ENCODE measurements around the gene ZBTB7B.

ZBTB7B gene

DNA sequence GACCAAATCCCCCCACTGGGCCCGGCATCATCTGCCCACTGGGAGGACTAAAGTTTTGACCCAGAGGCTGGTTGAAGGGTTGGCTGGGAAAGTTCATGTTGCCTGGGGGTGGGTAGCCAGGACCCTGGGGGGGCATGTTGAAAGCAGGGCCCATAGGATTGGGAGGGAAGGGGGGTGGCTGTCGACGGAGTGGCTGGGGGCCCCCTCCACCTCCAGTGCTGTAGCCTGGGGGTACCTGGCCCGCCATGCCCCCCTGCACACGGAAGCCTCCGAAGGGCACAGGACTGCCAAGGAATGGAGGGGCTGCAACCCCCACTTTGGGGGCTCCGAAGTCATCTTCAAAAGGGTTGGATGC, 43.2 kb upstream of the ZBTB7B start:
- Histone ChIP-seq H3K4me1 (ENCODE audit: control insufficient read depth, insufficient read depth, low read length) (peaks cover 59% of the 10 kb centered on the region), H3K36me3 (ENCODE audit: control insufficient read depth in 2 of 2, insufficient read depth in 2 of 2, low read length in 2 of 2) (peaks cover 17 to 18% of the 10 kb centered on the region in 2 donors), H3K4me3 (ENCODE audit: low read length in 2 of 2) (no peak overlapping the region), H3K27me3 (ENCODE audit: control insufficient read depth in 1 of 2, insufficient read depth in 2 of 2, low read length in 2 of 2) (no peaks in the 10 kb centered on the region), H3K27ac (ENCODE audit: low read length) (no peak overlapping the region), H3K9ac (ENCODE audit: low read length in 2 of 2) (no peak overlapping the region), H3K9me3 (ENCODE audit: control insufficient read depth in 2 of 2, low read length in 2 of 2) (no peaks in the 10 kb centered on the region)

DNA sequence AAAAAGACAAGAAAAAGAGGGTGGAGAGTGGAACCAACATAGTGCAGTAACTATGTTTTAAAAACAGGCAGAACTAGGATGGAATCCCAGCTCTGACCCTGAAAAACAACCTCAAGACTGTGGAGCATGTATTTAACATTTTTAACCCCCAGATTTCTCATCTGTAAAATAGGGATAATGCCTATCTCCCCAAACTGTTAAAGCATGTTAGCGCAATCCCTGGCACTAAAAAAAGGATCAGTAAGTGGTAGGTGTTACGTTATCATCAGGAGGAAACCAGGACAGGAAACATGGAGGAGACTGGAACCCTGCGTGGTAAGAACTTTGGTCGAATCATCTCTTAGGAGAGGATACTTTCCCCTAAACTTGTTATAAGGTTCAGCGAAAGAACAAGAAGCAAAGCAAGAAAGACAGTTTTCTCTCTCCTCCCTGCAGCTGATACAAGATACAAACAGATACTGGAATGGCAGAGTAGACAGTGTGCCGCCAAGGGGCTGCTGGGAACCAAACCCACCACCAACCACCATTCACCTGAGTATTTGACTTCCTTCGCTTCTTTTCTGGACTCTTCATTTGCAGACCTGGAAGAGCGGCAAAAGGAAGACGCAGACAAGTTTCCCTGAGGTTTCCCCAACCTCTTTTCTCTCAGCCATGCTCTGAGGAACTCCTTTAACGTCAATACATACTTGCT, 42.0 kb upstream of the ZBTB7B start:
- H3K9ac ChIP-seq (ENCODE audit: low read length in 2 of 2): peak overlapping the region; percentile 93 to 94
- H3K27ac ChIP-seq (ENCODE audit: low read length): peak overlapping the region; percentile 94
- peaks cover 48% of the 10 kb centered on the region for H3K4me1 ChIP-seq (ENCODE audit: control insufficient read depth, insufficient read depth, low read length)
- H3K9me3 ChIP-seq (ENCODE audit: control insufficient read depth in 2 of 2, low read length in 2 of 2): no peaks in the 10 kb centered on the region
- peaks cover 24 to 27% of the 10 kb centered on the region in 2 donors for H3K36me3 ChIP-seq (ENCODE audit: control insufficient read depth in 2 of 2, insufficient read depth in 2 of 2, low read length in 2 of 2)
- H3K4me3 ChIP-seq (ENCODE audit: low read length in 2 of 2): peak overlapping the region; percentile 31 to 85
- H3K27me3 ChIP-seq (ENCODE audit: control insufficient read depth in 1 of 2, insufficient read depth in 2 of 2, low read length in 2 of 2): no peaks in the 10 kb centered on the region

DNA sequence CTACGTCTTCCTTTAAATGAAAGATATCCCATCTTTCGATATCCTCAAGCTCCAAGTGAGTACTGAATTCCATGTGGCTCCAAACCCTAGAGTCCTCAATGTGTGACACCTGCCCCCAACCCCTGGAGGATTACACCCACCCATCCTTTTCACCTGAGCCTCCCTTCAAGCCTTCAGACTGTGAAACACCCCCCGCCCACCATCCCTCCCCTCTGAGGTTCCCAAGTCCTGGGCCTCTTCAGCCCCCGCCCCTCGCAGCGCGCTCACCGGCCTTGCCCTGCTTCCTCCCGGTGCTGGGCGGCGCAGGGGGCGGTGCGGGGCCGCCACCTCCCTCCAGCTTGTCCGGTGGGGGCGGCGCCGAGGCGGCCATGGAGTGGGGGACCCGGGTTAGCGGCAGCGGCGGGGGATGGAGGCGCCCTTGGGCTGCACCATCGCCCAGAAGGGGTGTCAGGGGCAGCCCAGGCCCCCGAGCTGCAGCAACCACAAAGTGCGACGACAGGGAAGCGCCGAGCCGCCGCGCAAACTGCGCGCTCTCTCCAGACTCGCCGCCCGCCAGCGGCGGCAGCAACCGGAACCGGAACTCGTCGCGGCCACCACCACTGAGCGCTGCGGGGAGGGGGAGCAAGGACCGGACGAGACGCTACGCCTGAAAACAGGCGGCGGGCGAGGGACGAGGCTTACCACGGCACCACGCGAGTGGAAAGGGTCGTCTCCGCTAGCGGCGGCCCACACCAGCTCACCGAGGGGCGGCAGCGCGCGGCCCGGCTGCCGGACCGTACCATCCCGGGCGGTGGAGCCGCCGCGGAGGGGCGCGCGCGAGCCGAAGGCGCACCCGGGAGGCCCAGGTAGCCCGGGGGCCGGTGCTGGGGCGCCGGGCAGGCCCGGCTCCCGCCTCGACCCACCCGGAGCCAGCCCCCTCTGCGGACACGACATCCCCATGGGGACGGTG, 41.1 kb upstream of the ZBTB7B start, which contains the start of gene PYGO2:
Gene PYGO2, minus strand, starts transcription at position 576 of the 949 bp plus-strand sequence. Its CDS starts 206 bp downstream, at position 370.
- Histone ChIP-seq H3K4me1 (ENCODE audit: control insufficient read depth, insufficient read depth, low read length) (peaks cover 41% of the 10 kb centered on the region), H3K36me3 (ENCODE audit: control insufficient read depth in 2 of 2, insufficient read depth in 2 of 2, low read length in 2 of 2) (peaks cover 33 to 35% of the 10 kb centered on the region in 2 donors), H3K27me3 (ENCODE audit: control insufficient read depth in 1 of 2, insufficient read depth in 2 of 2, low read length in 2 of 2) (no peaks in the 10 kb centered on the region), H3K9me3 (ENCODE audit: control insufficient read depth in 2 of 2, low read length in 2 of 2) (no peaks in the 10 kb centered on the region), H3K27ac (ENCODE audit: low read length) (peak within 1 kb of the TSS; percentile 94), H3K4me3 (ENCODE audit: low read length in 2 of 2) (peak within 1 kb of the TSS; percentile 31 to 85), H3K9ac (ENCODE audit: low read length in 2 of 2) (peak within 1 kb of the TSS; percentile 93 to 94)

- H3K9ac ChIP-seq (ENCODE audit: low read length in 2 of 2): peak overlapping the region; percentile 93 to 94
- peaks cover 33% of the 10 kb centered on the region for H3K4me1 ChIP-seq (ENCODE audit: control insufficient read depth, insufficient read depth, low read length)
- peak overlapping the region; percentile 31 to 85 for H3K4me3 ChIP-seq (ENCODE audit: low read length in 2 of 2)
- peaks cover 40 to 42% of the 10 kb centered on the region in 2 donors for H3K36me3 ChIP-seq (ENCODE audit: control insufficient read depth in 2 of 2, insufficient read depth in 2 of 2, low read length in 2 of 2)
- peak overlapping the region; percentile 94 for H3K27ac ChIP-seq (ENCODE audit: low read length)
- no peaks in the 10 kb centered on the region for H3K27me3 ChIP-seq (ENCODE audit: control insufficient read depth in 1 of 2, insufficient read depth in 2 of 2, low read length in 2 of 2)
- no peaks in the 10 kb centered on the region for H3K9me3 ChIP-seq (ENCODE audit: control insufficient read depth in 2 of 2, low read length in 2 of 2)
These were observed 40.3 kb upstream of the ZBTB7B start for GRCh38 chr1:154962156-154962749.

DNA sequence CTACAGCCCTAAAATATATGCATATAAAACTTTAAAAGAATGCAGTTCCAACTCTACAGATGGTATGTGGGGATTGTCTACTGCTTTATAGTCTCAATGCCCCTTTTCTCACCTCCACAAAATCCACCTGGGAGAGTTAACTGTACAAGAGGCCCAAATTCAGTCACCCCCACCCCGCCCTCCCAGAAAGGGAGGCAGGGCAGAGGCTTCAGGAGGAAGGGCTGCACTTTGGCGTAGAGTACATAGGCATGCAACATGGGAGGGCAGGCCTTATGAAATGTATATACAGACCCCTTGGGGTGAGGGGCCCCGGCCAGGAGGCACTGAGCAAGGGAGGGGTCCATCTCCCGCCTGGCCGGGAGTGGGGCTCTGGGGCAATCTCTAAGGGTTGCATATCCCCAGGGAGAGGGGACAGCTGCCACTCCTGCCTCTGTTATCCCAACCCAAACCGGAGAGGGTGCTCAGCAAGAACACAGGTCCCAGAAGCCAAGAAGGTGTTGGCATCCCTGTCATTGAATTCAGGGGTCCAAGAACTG, 39.7 kb upstream of the ZBTB7B start:
- H3K4me3 ChIP-seq (ENCODE audit: low read length in 2 of 2): peak overlapping the region; percentile 31 to 85

GRCh38 chr1:154963643-154964042, 39.0 kb upstream of the ZBTB7B start:
- H3K4me1 ChIP-seq (ENCODE audit: control insufficient read depth, insufficient read depth, low read length): peaks cover 30% of the 10 kb centered on the region
- no peak overlapping the region for H3K27ac ChIP-seq (ENCODE audit: low read length)
- no peak overlapping the region for H3K4me3 ChIP-seq (ENCODE audit: low read length in 2 of 2)

More for the DNA sequence above, 39.7 kb upstream of the ZBTB7B start:
- H3K36me3 ChIP-seq (ENCODE audit: control insufficient read depth in 2 of 2, insufficient read depth in 2 of 2, low read length in 2 of 2): peaks cover 46 to 48% of the 10 kb centered on the region in 2 donors
- peak overlapping the region; percentile 93 to 94 for H3K9ac ChIP-seq (ENCODE audit: low read length in 2 of 2)
- H3K4me1 ChIP-seq (ENCODE audit: control insufficient read depth, insufficient read depth, low read length): peaks cover 30% of the 10 kb centered on the region
- no peaks in the 10 kb centered on the region for H3K27me3 ChIP-seq (ENCODE audit: control insufficient read depth in 1 of 2, insufficient read depth in 2 of 2, low read length in 2 of 2)
- H3K27ac ChIP-seq (ENCODE audit: low read length): peak overlapping the region; percentile 94
- no peaks in the 10 kb centered on the region for H3K9me3 ChIP-seq (ENCODE audit: control insufficient read depth in 2 of 2, low read length in 2 of 2)

GRCh38 chr1:154964359-154964758, 38.2 kb upstream of the ZBTB7B start:
- Histone ChIP-seq H3K9ac (ENCODE audit: low read length in 2 of 2) (no peak overlapping the region), H3K27me3 (ENCODE audit: control insufficient read depth in 1 of 2, insufficient read depth in 2 of 2, low read length in 2 of 2) (no peaks in the 10 kb centered on the region), H3K4me3 (ENCODE audit: low read length in 2 of 2) (no peak overlapping the region), H3K36me3 (ENCODE audit: control insufficient read depth in 2 of 2, insufficient read depth in 2 of 2, low read length in 2 of 2) (peaks cover 41 to 52% of the 10 kb centered on the region in 2 donors), H3K4me1 (ENCODE audit: control insufficient read depth, insufficient read depth, low read length) (peaks cover 34% of the 10 kb centered on the region), H3K27ac (ENCODE audit: low read length) (no peak overlapping the region), H3K9me3 (ENCODE audit: control insufficient read depth in 2 of 2, low read length in 2 of 2) (no peaks in the 10 kb centered on the region)

More at GRCh38 chr1:154963643-154964042, 39.0 kb upstream of the ZBTB7B start:
- Histone ChIP-seq H3K36me3 (ENCODE audit: control insufficient read depth in 2 of 2, insufficient read depth in 2 of 2, low read length in 2 of 2) (peaks cover 44 to 51% of the 10 kb centered on the region in 2 donors), H3K9ac (ENCODE audit: low read length in 2 of 2) (peak overlapping the region in 1 of 2 donors; percentile 42), H3K9me3 (ENCODE audit: control insufficient read depth in 2 of 2, low read length in 2 of 2) (no peaks in the 10 kb centered on the region), H3K27me3 (ENCODE audit: control insufficient read depth in 1 of 2, insufficient read depth in 2 of 2, low read length in 2 of 2) (no peaks in the 10 kb centered on the region)

DNA sequence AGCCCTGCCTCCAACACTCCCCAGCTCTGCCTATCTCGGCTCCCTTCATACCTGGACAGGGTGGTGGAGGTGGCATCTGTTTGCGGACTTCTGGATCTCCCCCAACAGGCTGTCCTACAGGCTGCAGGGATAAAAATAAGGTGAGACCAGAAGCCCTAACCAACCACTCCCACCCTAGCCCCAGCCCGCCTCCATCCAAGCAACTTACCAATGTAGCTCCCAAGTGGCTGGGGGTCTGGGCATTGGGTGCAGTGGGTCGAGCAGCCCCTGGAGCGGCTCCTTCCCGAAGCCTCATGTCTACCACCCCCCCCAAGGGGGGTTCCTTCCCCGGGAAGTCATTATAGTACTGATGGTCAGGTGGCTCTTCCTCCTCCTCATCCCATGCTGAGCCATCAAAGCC, 36.5 kb upstream of the ZBTB7B start:
- H3K27me3 ChIP-seq (ENCODE audit: control insufficient read depth in 1 of 2, insufficient read depth in 2 of 2, low read length in 2 of 2): no peaks in the 10 kb centered on the region
- H3K9ac ChIP-seq (ENCODE audit: low read length in 2 of 2): no peak overlapping the region
- peaks cover 41 to 49% of the 10 kb centered on the region in 2 donors for H3K36me3 ChIP-seq (ENCODE audit: control insufficient read depth in 2 of 2, insufficient read depth in 2 of 2, low read length in 2 of 2)
- no peak overlapping the region for H3K4me3 ChIP-seq (ENCODE audit: low read length in 2 of 2)
- H3K4me1 ChIP-seq (ENCODE audit: control insufficient read depth, insufficient read depth, low read length): peaks cover 40% of the 10 kb centered on the region
- H3K9me3 ChIP-seq (ENCODE audit: control insufficient read depth in 2 of 2, low read length in 2 of 2): no peaks in the 10 kb centered on the region
- no peak overlapping the region for H3K27ac ChIP-seq (ENCODE audit: low read length)

GRCh38 chr1:154967331-154967950, 35.2 kb upstream of the ZBTB7B start:
- no peaks in the 10 kb centered on the region for H3K27me3 ChIP-seq (ENCODE audit: control insufficient read depth in 1 of 2, insufficient read depth in 2 of 2, low read length in 2 of 2)
- no peak overlapping the region for H3K9ac ChIP-seq (ENCODE audit: low read length in 2 of 2)
- H3K27ac ChIP-seq (ENCODE audit: low read length): peak overlapping the region; percentile 99
- peaks cover 47% of the 10 kb centered on the region for H3K4me1 ChIP-seq (ENCODE audit: control insufficient read depth, insufficient read depth, low read length)
- no peak overlapping the region for H3K4me3 ChIP-seq (ENCODE audit: low read length in 2 of 2)
- peaks cover 41 to 49% of the 10 kb centered on the region in 2 donors for H3K36me3 ChIP-seq (ENCODE audit: control insufficient read depth in 2 of 2, insufficient read depth in 2 of 2, low read length in 2 of 2)
- no peaks in the 10 kb centered on the region for H3K9me3 ChIP-seq (ENCODE audit: control insufficient read depth in 2 of 2, low read length in 2 of 2)

DNA sequence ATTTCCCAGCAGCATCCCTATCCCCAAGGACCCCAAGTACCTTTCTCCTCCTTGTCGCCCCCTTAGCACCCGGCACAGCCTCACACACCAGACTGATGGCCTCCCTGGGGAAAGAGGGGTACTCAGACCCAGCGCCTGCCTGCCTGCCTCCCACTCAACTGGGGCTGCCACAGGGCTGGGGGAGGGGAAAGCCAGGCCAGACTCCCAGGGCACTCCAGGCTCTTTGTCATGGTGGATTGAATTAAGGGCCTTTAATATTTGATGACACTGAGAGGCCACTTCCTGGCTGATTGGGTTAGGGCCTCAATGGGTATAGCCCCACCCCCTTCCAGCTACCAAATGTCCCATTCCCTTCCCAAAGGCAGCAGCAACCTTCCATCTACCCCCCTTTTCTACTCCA, 33.9 kb upstream of the ZBTB7B start:
- peak overlapping the region; percentile 47 to 85 for H3K9ac ChIP-seq (ENCODE audit: low read length in 2 of 2)
- H3K4me3 ChIP-seq (ENCODE audit: low read length in 2 of 2): peak overlapping the region in 1 of 2 donors; percentile 70
- H3K36me3 ChIP-seq (ENCODE audit: control insufficient read depth in 2 of 2, insufficient read depth in 2 of 2, low read length in 2 of 2): peaks cover 33 to 43% of the 10 kb centered on the region in 2 donors
- no peaks in the 10 kb centered on the region for H3K9me3 ChIP-seq (ENCODE audit: control insufficient read depth in 2 of 2, low read length in 2 of 2)
- no peaks in the 10 kb centered on the region for H3K27me3 ChIP-seq (ENCODE audit: control insufficient read depth in 1 of 2, insufficient read depth in 2 of 2, low read length in 2 of 2)
- H3K27ac ChIP-seq (ENCODE audit: low read length): peak overlapping the region; percentile 99
- H3K4me1 ChIP-seq (ENCODE audit: control insufficient read depth, insufficient read depth, low read length): peaks cover 50% of the 10 kb centered on the region
